AG20443 (cell line): ENCODE data around the gene ICE1.
"Not testable (repeated sequence)": the region's sequence is repeated elsewhere in the genome, so short reads cannot be mapped to it uniquely, and the experiment has no call there.

ENCODE experiments used
- DNase-seq: peaks from one replicate; pipeline ENCODE4 v3.0.0; 2012; ENCODE audit warnings: low spot score, mixed read lengths

Gene ICE1

DNA sequence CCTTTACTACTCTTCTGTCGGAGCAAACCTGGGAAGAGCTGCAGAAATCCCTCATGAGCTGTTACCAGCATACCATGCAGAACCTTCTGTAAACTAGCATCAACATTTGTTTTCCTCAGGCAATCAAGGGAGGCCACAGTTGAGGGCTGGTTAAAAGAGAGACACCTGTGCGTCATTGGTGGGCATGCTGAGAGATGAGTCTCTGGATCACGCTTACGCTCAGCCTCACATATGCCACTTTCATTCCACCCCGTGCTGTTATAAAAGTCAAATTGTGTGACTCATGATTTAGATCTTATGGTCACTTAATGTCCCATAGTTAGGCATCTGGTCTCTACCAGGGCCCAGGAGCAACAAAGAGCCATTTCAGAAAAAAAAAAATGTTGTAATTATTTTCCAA lies 18.1 kb upstream of the ICE1 start:
- DNase-seq = no peak

DNA sequence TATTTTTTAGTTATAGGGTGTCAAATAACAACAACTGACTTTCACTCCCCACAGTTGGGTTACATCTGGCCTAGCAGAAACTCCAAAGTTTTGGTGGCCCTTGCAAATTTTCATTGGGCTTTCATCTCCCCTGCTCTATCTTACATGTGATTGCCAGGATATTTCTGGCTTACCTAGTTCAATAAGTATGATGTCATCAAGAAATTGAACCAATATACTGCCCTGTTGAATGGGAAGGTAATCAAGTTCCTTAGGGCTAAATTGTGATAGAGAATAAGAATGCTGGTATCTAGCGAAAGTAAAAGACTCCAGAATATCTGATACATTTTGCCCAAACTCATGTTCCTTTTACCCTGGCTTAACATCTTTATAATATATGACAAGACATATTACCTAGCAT lies 17.0 kb upstream of the ICE1 start:
- no peak for DNase-seq

- DNase-seq = no peak
These were observed 14.6 kb upstream of the ICE1 start for GRCh38 chr5:5407924-5408323.

- DNase-seq = no peak
These were observed 13.2 kb upstream of the ICE1 start for GRCh38 chr5:5409151-5409810.

DNA sequence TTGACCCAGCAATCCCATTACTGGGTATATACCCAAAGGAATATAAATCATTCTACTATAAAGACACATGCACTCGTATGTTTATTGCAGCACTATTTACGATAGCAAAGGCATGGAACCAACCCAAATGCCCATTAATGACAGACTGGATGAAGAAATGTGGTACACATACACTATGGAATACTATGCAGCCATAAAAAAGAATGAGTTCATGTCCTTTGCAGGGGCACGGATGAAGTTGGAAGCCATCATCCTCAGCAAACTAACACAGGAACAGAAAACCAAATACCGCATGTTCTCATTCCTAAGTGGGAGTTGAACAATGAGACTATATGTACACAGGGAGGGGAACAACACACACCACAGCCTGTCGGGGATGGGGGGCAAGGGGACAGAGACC lies 8.6 kb upstream of the ICE1 start:
- DNase-seq = not testable (repeated sequence)

GRCh38 chr5:5414999-5415398 lies 7.5 kb upstream of the ICE1 start:
- DNase-seq = no peak

- no peak for DNase-seq
These were observed 5.7 kb upstream of the ICE1 start for GRCh38 chr5:5416733-5417132.

GRCh38 chr5:5418006-5418405 lies 4.5 kb upstream of the ICE1 start:
- DNase-seq = no peak

DNA sequence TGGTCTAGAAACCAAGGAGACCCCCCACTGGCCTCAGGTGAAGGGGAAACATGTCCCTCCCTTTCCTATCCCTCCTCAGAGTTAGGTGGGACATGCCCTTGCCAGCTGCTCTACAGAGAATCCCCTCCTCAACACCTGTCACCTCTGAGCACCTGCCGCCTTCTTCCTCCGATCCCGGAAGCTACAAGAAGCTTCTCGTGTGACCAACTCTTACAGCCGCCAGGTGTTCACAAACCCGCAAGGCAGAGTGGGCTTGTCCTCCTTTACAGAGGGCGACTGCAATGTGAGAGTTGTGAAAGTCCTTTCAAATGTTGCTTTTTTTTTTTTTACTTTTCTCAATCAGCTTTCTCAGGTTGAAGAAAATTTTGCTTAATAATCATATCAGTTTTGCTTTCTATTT lies 3.7 kb upstream of the ICE1 start:
- DNase-seq = no peak

DNA sequence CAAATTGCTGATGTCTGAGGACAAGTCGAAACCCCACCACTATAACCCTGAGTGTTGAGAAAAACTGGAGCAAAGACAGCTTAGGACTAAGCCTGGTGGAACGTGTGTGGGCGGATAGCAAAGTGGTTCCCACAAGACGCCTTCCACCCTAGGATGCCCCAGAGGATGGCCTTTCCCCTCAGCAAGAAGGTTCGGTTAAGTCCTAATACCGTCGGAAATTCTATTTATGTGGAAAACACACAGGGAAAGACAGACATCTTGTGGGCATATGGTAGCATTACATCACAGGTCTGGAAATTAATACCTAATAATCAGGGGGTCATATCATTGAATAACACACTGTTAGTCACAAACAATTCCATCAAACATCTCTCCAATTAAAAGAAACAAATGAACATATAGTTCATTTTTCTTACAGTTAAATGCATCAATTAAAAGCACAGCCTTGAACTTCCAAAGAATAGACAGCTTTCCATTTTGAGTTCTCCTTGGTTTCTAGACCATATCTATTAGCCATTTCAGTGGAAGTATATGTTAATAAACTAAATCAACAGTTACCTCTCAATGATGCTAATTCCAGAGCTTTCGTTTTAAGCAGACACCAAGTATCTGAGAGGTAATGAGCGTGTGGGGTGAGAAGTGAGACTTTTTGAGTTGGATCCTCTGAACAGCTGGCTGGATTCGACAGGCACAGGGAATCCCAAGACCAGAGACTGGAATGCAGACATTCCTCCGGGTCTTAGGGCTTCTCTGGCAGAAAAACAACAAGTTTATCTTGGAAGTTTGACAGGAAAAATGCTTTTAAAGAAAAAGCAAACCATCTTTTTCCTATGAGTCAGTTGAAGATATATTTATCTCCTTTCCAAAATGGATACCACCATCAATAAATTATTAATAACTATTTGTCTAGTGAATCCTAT lies 2.9 kb upstream of the ICE1 start:
- peak; percentile 67 for DNase-seq

GRCh38 chr5:5420251-5420650 lies 2.2 kb upstream of the ICE1 start:
- no peak for DNase-seq

GRCh38 chr5:5421149-5421960 lies 1.1 kb upstream of the ICE1 start:
- DNase-seq = no peak

DNA sequence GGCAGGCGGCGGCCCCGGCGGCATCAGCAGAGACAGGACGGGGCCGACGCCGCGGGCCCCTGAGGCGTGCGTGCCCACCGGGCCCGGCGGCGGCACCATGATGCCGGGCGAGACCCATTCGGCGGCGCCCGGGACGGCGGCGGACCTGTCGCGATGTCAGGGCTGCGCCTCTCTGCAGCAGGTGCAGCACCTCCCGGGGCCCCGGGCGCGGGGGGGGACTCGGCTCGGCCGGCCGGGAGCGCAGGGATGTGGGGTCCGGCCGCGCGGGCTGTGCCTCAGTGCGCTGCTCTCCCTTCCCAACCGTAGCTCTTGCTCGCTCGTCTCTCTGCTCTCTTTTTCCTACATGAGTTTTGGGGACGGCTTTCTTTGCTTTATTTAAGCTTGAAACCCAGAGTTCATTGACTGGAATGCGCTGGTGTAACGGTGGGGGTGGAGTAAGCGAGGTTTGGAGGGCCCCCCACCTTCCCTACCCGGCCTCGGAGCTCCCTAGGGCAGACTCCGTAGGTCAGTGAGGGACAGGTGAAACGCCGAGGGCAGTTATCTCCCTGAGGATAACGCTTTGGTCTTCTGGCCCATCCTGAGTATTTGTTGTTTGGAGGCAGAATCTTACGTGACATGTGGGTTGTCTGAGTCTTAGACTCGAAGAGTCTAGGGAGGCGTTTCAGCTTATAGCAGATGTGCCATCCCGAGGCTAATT lies 490 bp downstream of the ICE1 start:
- DNase-seq = no peak

GRCh38 chr5:5423586-5423985 lies 1.1 kb downstream of the ICE1 start:
- no peak for DNase-seq

DNA sequence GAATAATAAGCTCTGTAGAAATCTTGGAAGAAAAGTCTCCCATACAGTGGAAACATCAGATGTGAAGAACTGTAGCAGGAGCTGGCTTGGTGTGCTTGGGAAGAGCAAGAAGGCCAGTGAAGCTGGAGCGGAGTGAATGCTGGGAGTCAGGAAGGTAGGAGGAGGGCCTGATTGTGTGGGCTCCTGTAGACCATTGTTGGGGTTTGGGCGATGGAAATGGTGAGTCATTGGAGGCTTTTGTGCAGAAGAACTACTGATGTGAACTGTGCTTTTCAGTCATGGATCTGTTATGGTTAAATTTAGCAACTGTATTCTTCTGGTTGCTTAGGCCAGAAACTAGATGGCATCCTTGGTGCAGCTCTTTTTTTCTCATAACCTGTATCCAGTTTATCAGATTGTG lies 2.3 kb downstream of the ICE1 start:
- no peak for DNase-seq

- DNase-seq = no peak
These were observed 7.7 kb downstream of the ICE1 start for GRCh38 chr5:5430136-5430535.

DNA sequence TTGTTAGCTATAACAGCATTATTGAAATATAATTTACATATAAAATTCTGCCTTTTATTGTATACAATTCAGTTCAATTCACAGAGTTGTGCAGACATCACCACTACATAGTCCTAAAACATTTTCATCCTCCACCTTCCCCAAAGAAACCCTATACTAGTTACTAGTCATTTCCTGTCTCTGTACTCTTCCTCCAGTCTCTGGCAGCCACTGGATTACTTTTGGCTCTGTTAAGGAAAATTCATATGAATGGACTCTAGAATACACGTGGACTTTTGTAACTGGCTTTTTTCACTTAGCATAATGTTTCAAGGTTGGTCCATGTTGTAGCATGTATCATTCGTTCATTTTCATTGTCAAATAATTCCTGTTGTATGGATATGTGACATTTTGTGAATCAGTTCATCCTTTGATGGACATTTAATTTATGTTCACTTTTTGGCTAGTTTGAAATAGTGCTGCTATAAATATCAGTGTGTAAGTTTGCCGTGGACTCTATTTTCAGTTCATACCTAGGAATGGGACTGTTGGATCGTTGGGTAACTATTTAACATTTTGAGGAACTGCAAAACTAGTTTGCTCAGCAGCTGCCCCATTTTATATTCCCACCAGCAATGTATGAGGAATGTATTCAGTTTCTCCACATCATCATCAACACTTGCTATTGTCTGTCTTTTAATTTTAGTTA lies 9.7 kb downstream of the ICE1 start:
- peak; percentile 33 for DNase-seq

GRCh38 chr5:5436203-5436760 lies 13.8 kb downstream of the ICE1 start:
- no peak for DNase-seq

GRCh38 chr5:5437227-5438172 lies 15.0 kb downstream of the ICE1 start:
- DNase-seq = no peak

DNA sequence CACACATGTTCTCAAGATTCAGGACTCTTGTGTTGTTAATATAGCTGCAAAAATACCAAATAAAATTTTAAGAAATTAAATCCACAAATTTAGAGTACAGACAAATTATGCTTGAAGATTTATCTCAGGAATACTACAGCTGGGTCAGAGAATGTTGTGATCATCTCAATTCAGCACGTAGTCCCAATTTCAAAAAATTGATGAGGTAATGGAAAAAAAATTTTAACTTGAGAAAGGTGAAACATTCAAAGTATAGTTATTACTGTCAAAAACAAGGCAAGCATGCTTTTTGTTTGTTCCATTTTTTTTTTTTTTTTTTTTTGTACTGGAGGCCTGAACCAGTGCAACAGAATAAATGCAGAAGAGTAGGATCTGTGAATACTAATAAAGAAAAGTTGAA lies 29.4 kb downstream of the ICE1 start:
- DNase-seq = no peak
